Sigmoid colon (tissue), 7 donors: ENCODE measurements around the gene CYGB. TPM values are rescaled to one million over a fixed set of nuclear protein-coding genes. Genes with fewer than 3 reads are reported as not detected.

Experiments
- DNase-seq: peaks from one replicate; pipeline ENCODE4 v3.0.0-alpha.2; 2019
- H3K27ac ChIP-seq, 4 donors: fragments of 200-600 bp; sonication (generic); one replicate each; pipeline ENCODE4 v1.5.1; 2016 to 2019; ENCODE audit warnings: mild to moderate bottlenecking in 1 of 4
- H3K27me3 ChIP-seq, 3 donors: fragments of 200-600 bp; sonication (generic); one replicate each; pipeline ENCODE4 v1.5.1; 2019; ENCODE audit warnings: mild to moderate bottlenecking in 1 of 3
- H3K36me3 ChIP-seq, 4 donors: fragments of 200-600 bp; sonication (generic); one replicate each; pipeline ENCODE4 v1.5.1; 2016 to 2019
- H3K4me1 ChIP-seq, 4 donors: fragments of 200-600 bp; sonication (generic); one replicate each; pipeline ENCODE4 v1.5.1; 2017 to 2019
- H3K4me3 ChIP-seq, 4 donors: fragments of 200-600 bp; sonication (generic); one replicate each; pipeline ENCODE4 v1.5.1; 2017 to 2019; ENCODE audit warnings: mild to moderate bottlenecking in 2 of 4, moderate library complexity in 1 of 4
- H3K9me3 ChIP-seq, 4 donors: fragments of 200-600 bp in 3 of 4; sonication (generic) in 3 of 4; one replicate each; pipeline versions ENCODE4 v1.5.1 to v1.6.1; 2013 to 2019
- EP300 ChIP-seq, 4 donors: sonication (generic); formaldehyde crosslinking; IDR thresholded peaks; one replicate each; pipeline ENCODE4 v1.6.1; 2017; ENCODE audit warnings: antibody characterized with exemption in 4 of 4
- POLR2A ChIP-seq, 2 donors: fragments of 450-650 bp; IDR thresholded peaks; one replicate each; pipeline ENCODE4 v1.6.1; 2016; ENCODE audit warnings: antibody characterized with exemption in 2 of 2, mild to moderate bottlenecking in 2 of 2, moderate library complexity in 2 of 2
- POLR2AphosphoS5 ChIP-seq, 4 donors: sonication (generic); formaldehyde crosslinking; IDR thresholded peaks; one replicate each; pipeline ENCODE4 v1.6.1; 2017; ENCODE audit warnings: antibody characterized with exemption in 4 of 4
- WGBS, 2 donors: extraction: QIAGEN DNeasy Blood & Tissue Kit; methylation state at CpG; one replicate each; pipeline ENCODE4 v1.1.7; 2013; 5-methylcytosine and 5-hydroxymethylcytosine counted together
- intact Hi-C: fragments of 100-400 bp; cut with DNase I; formaldehyde crosslinking; loops from one replicate; pipeline ENCODE4 v1.15.1; 2023
- polyA plus RNA-seq, 3 donors: library from polyadenylated mRNA; stranded (reverse); fragments of 200-250 nt; gene quantifications; one replicate each; pipeline ENCODE4 v1.2.3, GENCODE V29; 2013
- total RNA-seq, 4 donors: library from RNA; depleted of rRNA; stranded (reverse); fragments of >200 nt; gene quantifications; one replicate each; pipeline ENCODE4 v1.1.0, GENCODE V29; 2016
- TF ChIP-seq, protein P1 (sequence below), 4 experiments: fragments of 450-650 bp in 3 of 4; fragments of 200-600 bp in 1 of 4; IDR thresholded peaks; one replicate each; pipeline ENCODE4 v1.5.1; 2016 to 2019; ENCODE audit warnings: antibody characterized with exemption in 4 of 4, mild to moderate bottlenecking in 3 of 4, moderate library complexity in 2 of 4
- donor health status: healthy with polysubstance abuse.
- donor health status: Bipolar disorder and iron deficiency.
- donor health status: healthy.

The CYGB gene
- total and polyA plus RNA-seq, 7 donors: 9.7 to 33.4 (median 19.0) TPM

DNA sequence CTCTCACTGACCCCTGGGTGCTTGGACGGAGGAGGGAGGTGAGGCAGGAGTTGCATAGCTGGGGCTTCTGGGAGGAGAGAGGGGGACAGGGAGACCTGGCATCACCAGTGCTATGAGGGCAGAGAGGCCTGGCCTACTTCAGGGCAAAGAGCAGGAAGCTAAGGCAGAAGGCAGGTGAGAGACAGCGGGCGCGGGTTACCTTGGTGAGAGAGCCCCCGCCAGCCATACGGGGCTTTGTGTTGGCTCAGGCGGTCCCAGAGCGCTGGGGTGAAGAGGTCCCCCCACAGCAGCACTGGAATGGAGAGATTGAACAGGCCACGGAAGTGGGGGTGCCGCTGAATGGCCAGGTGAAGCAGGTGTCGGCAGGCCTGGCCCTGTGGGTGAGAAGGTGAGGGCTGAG lies 36.7 kb upstream of the CYGB start:
- Histone ChIP-seq H3K4me1 (no peaks in the 10 kb centered on the region), H3K4me3 (no peak overlapping the region), H3K27ac (no peak overlapping the region), H3K36me3 (no peaks in the 10 kb centered on the region), H3K9me3 (no peaks in the 10 kb centered on the region), H3K27me3 (no peaks in the 10 kb centered on the region)
- 91 to 94% methylated on average over 11 of the region's 11 CpGs for WGBS, 2 donors
- intact Hi-C loops: no loop called here
- DNase-seq: no peak
- TF ChIP-seq EP300 (IDR thresholded peaks at IDR 0.05) (no peak), POLR2AphosphoS5 (IDR thresholded peaks at IDR 0.05) (no peak), POLR2A (IDR thresholded peaks at IDR 0.05) (no peak)
- TF ChIP-seq, protein P1, sequence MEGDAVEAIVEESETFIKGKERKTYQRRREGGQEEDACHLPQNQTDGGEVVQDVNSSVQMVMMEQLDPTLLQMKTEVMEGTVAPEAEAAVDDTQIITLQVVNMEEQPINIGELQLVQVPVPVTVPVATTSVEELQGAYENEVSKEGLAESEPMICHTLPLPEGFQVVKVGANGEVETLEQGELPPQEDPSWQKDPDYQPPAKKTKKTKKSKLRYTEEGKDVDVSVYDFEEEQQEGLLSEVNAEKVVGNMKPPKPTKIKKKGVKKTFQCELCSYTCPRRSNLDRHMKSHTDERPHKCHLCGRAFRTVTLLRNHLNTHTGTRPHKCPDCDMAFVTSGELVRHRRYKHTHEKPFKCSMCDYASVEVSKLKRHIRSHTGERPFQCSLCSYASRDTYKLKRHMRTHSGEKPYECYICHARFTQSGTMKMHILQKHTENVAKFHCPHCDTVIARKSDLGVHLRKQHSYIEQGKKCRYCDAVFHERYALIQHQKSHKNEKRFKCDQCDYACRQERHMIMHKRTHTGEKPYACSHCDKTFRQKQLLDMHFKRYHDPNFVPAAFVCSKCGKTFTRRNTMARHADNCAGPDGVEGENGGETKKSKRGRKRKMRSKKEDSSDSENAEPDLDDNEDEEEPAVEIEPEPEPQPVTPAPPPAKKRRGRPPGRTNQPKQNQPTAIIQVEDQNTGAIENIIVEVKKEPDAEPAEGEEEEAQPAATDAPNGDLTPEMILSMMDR (IDR thresholded peaks at IDR 0.05): no peak

DNA sequence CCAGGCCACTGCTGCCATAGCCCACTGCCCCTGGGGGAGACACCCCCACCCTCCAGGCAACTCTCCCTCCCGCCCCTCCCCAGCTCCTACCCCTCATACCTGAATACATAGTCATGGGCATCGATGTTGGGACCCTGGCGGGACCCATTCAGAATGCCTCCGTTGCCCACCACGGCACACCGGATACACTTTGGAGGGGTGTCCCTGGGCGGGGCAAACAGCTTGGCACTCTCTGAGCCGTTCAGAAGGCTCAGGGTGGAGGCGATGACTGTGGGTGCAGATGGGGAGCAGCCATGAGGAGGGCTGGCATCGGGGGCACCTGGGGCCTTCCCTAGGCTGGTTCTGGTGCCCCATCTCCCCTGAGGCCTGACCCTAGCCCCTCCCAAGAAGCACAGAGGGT lies 35.6 kb upstream of the CYGB start:
- H3K4me1 ChIP-seq: no peaks in the 10 kb centered on the region
- no peak for DNase-seq
- TF ChIP-seq POLR2AphosphoS5 (IDR thresholded peaks at IDR 0.05) (no peak), EP300 (IDR thresholded peaks at IDR 0.05) (no peak), POLR2A (IDR thresholded peaks at IDR 0.05) (no peak)
- TF ChIP-seq, protein P1 (IDR thresholded peaks at IDR 0.05): no peak
- peak overlapping the region in 1 of 4 donors; percentile 19 for H3K27ac ChIP-seq
- H3K9me3 ChIP-seq: no peaks in the 10 kb centered on the region
- H3K4me3 ChIP-seq: no peak overlapping the region
- 92% methylated on average over 10 of the region's 10 CpGs for WGBS, 2 donors
- intact Hi-C loops: no loop called here
- H3K36me3 ChIP-seq: no peaks in the 10 kb centered on the region
- no peaks in the 10 kb centered on the region for H3K27me3 ChIP-seq

DNA sequence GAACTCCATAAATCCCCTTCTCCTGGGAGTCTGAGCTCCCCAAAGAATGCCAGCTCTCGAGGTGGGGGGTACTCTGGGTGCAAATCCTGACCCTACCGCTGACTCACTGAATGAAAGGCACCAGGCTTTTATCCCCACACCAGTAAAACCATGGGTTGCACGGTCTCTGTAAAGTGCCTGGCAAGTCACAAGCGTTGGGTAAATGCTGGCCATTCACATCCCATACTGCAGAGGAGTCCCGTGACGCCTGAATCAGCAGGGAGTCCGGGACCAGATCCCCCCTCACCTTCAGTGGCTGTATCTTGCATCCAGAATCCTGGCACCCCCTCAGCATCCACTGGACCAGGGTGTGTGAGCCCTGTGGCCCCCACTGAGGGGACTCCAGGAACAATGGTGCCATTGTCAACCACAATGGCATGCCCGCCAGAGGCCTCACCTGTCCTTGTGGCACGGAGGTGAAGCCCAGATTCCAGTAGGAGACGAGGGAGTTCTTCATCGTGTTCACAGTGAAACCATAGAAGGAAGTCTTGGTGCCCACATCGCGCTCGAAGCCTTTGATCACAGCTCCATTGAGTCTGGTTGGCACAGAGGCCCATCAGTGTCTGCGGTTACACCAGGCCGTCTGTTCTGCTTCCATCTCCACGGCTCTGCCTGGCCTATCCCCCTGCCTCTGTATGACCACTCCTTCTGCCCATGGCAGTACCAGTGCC lies 34.8 kb upstream of the CYGB start:
- Histone ChIP-seq H3K27ac (peak overlapping the region in 1 of 4 donors; percentile 19), H3K4me1 (no peaks in the 10 kb centered on the region), H3K27me3 (no peaks in the 10 kb centered on the region), H3K36me3 (no peaks in the 10 kb centered on the region), H3K4me3 (no peak overlapping the region), H3K9me3 (no peaks in the 10 kb centered on the region)
- no peak for TF ChIP-seq POLR2AphosphoS5 (IDR thresholded peaks at IDR 0.05)
- TF ChIP-seq POLR2A (IDR thresholded peaks at IDR 0.05): no peak
- TF ChIP-seq, protein P1 (IDR thresholded peaks at IDR 0.05): no peak
- intact Hi-C loops: no loop called here
- 91% methylated on average over 17 of the region's 17 CpGs for WGBS, 2 donors
- no peak for DNase-seq

DNA sequence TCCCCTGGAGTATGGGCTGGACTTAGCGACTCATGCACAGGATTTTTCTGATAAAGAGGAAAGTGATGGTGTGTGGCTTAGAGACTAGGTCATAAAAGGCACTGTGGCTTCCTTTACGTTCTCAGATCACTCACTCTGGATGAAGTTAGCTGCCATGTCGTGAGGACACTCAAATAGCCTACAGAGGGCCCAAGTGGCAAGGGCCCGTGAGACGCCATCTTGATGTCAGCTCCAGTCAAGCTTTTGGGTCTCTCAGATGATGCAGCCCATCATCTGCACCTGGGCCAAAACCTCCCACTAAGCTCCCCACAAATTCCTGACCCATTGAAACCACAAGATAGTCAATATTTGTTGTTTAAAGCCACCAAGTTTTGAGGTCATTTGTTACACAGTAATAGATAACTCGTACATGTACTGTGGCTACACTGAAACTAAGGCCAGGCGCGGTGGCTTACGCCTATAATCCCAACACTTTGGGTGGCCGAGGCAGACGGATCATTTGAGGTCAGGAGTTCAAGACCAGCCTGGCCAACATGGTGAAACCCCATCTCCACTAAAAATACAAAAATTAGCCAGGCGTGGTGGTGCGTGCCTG lies 33.5 kb upstream of the CYGB start:
- no peak overlapping the region for H3K27ac ChIP-seq
- H3K9me3 ChIP-seq: no peaks in the 10 kb centered on the region
- no peaks in the 10 kb centered on the region for H3K27me3 ChIP-seq
- no peak for TF ChIP-seq EP300 (IDR thresholded peaks at IDR 0.05)
- TF ChIP-seq POLR2AphosphoS5 (IDR thresholded peaks at IDR 0.05): no peak
- TF ChIP-seq, protein P1 (IDR thresholded peaks at IDR 0.05): no peak
- DNase-seq: no peak
- 93 to 95% methylated on average over 13 of the region's 13 CpGs for WGBS, 2 donors
- intact Hi-C loops: no loop called here
- peaks cover 0 to 6% (median 0%) of the 10 kb centered on the region in 4 donors for H3K36me3 ChIP-seq
- H3K4me1 ChIP-seq: no peaks in the 10 kb centered on the region
- no peak overlapping the region for H3K4me3 ChIP-seq
